Measurements from ENCODE around the gene PDE9A.

GRCh38 chr21:42725416-42725930 is 72.1 kb downstream of the PDE9A start:
- TF ChIP-seq REST (IDR thresholded peaks at IDR 0.05; ENCODE audit: insufficient replicate concordance, low read depth) (no peak), CTCF (IDR thresholded peaks at IDR 0.05; ENCODE audit: insufficient read depth, low read length) (no peak), POLR2AphosphoS5 (IDR thresholded peaks at IDR 0.05; ENCODE audit: low read depth) (no peak), GABPA (IDR thresholded peaks at IDR 0.05; ENCODE audit: low read depth) (no peak)
